Muscle layer of duodenum (tissue), 2 donors: ENCODE data around the gene PIK3R6.

ENCODE experiments used
- H3K27ac ChIP-seq: one replicate; pipeline ENCODE4 v1.7.0; 2013; ENCODE audit warnings: mild to moderate bottlenecking, low read length
- H3K27me3 ChIP-seq: one replicate; pipeline ENCODE4 v1.7.0; 2013; ENCODE audit warnings: low read depth, mild to moderate bottlenecking, control low read depth, low read length
- H3K36me3 ChIP-seq, 2 donors: one replicate each; pipeline ENCODE4 v1.7.0; 2013; ENCODE audit warnings: low read length in 2 of 2, control low read depth in 1 of 2, mild to moderate bottlenecking in 1 of 2; ENCODE audit not compliant: insufficient read depth in 2 of 2, control insufficient read depth in 1 of 2
- H3K4me1 ChIP-seq, 2 donors: one replicate each; pipeline ENCODE4 v1.7.0; 2013; ENCODE audit warnings: low read length in 2 of 2, mild to moderate bottlenecking in 2 of 2, control low read depth in 1 of 2, moderate library complexity in 1 of 2; ENCODE audit not compliant: insufficient read depth in 2 of 2, control insufficient read depth in 1 of 2
- H3K4me3 ChIP-seq, 2 donors: one replicate each; pipeline ENCODE4 v1.7.0; 2013; ENCODE audit warnings: low read length in 2 of 2, low read depth in 1 of 2, mild to moderate bottlenecking in 1 of 2
- H3K9me3 ChIP-seq, 2 donors: one replicate each; pipeline ENCODE4 v1.7.0; 2013; ENCODE audit warnings: low read length in 2 of 2, control low read depth in 1 of 2, mild to moderate bottlenecking in 1 of 2; ENCODE audit not compliant: control insufficient read depth in 1 of 2
- donor health status: healthy.

PIK3R6 gene

DNA sequence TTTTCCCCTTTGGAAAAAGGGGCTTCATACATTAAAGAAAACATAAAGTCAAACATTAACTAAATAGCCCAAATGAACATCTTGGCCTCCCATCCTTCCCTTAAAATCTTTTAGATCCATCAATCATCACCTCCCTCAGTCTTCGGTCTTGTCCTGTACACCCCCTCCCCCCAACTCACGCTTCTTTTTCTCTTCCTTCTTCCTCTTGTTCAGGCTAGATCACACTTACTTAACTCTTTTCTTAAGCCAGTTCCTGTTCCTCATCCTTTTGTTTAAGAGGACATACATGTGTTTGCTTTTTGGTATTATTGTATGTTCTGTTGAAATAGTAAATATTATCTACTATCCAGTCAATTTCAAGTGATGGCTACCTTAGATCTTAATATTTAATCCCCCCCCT is 73.8 kb downstream of the PIK3R6 start:
- H3K27me3 ChIP-seq, result no peaks in the 10 kb centered on the region
- no peaks in the 10 kb centered on the region for H3K36me3 ChIP-seq
- no peak overlapping the region for H3K4me3 ChIP-seq
- H3K4me1 ChIP-seq, result no peaks in the 10 kb centered on the region
- H3K9me3 ChIP-seq, result peaks cover 0 to 3% of the 10 kb centered on the region in 2 donors
- H3K27ac ChIP-seq, result no peak overlapping the region

DNA sequence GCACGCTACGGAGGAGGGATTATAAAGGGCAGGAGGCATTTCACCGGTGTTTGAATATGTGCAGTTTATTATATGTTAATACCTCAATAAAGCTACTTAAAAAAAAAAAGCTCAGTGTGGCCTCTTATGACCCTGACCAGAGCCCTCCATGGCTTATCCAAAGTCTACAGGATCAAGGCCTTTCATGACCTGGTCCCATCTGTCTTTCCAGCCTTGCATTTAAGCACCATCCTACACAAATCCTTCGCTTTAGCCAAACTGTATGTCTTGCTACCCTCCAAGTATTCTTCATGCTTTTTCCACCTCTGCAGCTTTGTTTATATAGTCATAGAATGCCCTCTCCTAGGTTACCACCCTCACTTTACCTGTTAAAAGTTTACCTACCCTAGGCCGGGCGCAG is 74.8 kb downstream of the PIK3R6 start:
- H3K27ac ChIP-seq, result no peak overlapping the region

DNA sequence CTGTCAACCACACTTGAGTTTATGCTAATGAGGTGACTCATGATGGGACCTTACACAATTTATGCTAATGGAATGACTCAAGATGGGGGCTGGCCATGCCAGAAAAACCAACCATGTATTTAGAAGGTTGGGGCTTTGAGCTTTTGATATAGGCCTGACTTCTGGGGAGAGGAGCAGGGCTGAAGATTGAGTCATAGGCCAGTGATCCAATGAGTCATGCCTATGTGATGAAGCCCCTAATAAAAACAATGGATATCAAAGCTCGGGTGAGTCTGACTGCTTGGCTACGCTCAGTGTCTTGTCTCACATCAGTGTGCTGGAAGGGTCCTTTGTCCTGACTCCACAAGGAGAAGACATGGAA is 75.6 kb downstream of the PIK3R6 start:
- Histone ChIP-seq H3K4me1 (no peaks in the 10 kb centered on the region), H3K9me3 (peaks cover 0 to 3% of the 10 kb centered on the region in 2 donors), H3K36me3 (no peaks in the 10 kb centered on the region), H3K4me3 (no peak overlapping the region), H3K27ac (no peak overlapping the region), H3K27me3 (no peaks in the 10 kb centered on the region)

More for the DNA sequence above, 74.8 kb downstream of the PIK3R6 start:
- no peak overlapping the region for H3K4me3 ChIP-seq
- no peaks in the 10 kb centered on the region for H3K36me3 ChIP-seq
- H3K9me3 ChIP-seq, result peaks cover 0 to 3% of the 10 kb centered on the region in 2 donors
- no peaks in the 10 kb centered on the region for H3K4me1 ChIP-seq
- no peaks in the 10 kb centered on the region for H3K27me3 ChIP-seq

DNA sequence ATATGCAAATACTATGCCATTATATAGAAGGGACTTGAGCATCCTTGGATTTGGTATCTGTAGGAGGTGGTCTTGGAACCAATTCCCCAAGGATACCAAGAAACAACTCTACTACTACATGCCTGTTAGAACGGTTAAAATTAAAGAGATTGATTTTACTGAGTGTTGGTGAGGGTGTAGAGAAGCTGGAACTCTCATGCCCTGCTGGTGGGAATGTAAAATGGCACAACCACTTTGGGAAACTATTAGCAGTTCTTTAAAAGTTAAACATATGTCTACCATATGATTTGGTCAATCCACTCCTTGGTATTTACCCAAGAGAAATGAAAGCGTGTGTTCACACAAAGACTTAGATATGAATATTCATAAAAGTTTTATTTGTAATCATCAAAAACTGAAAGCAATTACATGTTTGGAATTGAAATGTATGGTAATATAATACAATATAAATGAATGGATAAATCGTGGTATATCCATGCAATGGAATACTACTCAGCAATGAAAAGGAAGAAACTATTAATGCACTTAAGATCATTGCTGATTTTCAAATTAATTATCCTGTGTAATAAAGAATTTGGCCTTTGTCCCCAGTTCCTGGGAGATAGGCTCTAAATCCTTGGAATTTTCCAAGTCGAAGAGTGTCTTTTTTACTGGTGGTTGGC is 76.1 kb downstream of the PIK3R6 start:
- H3K27me3 ChIP-seq, result no peaks in the 10 kb centered on the region
- H3K4me3 ChIP-seq, result no peak overlapping the region
- no peak overlapping the region for H3K27ac ChIP-seq
- peaks cover 0 to 3% of the 10 kb centered on the region in 2 donors for H3K9me3 ChIP-seq
- H3K36me3 ChIP-seq, result no peaks in the 10 kb centered on the region
- no peaks in the 10 kb centered on the region for H3K4me1 ChIP-seq

DNA sequence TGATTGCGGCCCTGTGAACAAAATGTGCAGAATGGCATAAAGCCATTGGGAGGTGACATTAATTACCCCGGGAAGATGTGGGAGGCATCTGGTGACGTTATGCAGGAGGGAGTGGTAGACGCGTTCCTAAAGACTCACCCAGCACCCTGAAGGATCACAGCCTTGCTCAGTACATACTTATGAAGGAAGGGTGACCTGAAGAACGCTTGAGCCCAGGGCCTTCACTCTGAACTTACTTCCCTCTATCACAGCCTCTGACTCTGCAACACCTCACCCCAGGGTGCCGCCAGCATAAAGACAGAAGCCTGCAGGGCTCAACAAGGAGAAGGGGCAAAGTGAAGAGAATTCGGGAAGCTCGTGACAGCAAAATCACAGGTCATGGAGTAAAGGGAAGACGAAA is 77.7 kb downstream of the PIK3R6 start:
- Histone ChIP-seq H3K4me1 (peaks cover 0 to 4% of the 10 kb centered on the region in 2 donors), H3K4me3 (no peak overlapping the region), H3K36me3 (no peaks in the 10 kb centered on the region), H3K9me3 (peaks cover 0 to 3% of the 10 kb centered on the region in 2 donors), H3K27ac (no peak overlapping the region), H3K27me3 (no peaks in the 10 kb centered on the region)

DNA sequence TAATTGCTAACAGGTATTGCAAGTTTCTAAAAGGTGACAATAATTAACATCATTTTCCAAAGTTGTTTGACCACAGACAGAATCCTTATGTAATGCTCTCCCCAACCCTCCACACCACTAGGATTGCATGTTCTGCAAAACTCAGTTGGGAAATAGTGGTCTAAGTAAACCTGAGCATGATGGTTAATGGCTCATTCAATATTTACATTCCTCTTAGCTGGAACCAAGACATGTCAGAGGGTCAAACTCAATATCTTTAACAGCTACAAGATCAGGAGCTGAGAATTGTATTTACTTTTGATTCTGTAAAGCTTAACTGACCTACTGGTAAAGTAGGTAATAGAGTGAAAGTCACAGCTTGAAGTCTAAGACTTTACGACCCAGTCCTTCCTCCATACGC is 78.5 kb downstream of the PIK3R6 start:
- Histone ChIP-seq H3K9me3 (peaks cover 0 to 3% of the 10 kb centered on the region in 2 donors), H3K27ac (no peak overlapping the region), H3K4me3 (no peak overlapping the region), H3K4me1 (peaks cover 0 to 4% of the 10 kb centered on the region in 2 donors), H3K36me3 (no peaks in the 10 kb centered on the region), H3K27me3 (no peaks in the 10 kb centered on the region)

DNA sequence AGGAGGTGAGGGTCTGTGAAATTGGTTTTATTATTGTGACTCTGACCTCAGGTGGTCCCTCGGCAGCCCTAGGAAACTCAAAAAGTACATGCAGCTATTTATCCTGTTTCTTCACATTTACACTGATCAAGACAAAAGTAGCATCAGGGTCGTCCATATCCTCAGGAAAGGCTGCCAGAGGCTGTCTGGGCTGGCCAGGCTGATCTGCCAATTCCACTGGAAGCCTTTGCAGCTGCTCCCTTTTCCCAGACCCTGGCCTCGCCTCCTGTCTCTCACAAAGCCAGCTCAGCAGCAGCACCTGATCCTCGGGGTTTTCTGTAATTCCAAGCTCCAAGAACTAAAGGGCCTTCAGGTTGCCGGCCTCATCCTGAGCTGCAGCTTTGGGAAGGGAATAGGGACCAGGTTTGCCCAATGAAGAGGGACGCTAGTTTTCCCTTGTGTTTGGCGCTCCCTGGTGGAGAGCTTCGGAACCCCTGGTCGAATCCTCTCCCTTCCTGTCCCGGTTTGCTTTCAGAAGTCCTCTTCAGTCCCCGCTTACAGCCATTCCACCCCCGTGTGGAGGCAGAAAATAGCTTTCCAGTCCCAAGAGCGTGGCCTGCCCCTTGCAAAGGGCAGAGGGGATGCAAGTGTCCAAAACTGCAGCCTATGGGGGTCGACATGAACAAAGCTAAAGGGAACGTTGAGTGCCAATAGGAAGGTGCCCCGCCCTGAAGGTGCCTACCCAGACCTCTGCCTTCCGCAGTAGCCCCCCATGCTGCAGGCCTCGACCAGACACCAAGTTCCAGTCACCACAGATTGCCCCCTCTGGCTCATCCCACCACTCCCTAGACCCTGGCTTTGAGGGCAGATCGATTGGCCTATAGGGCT is 81.7 kb downstream of the PIK3R6 start:
- Histone ChIP-seq H3K27me3 (no peaks in the 10 kb centered on the region), H3K4me3 (no peak overlapping the region), H3K9me3 (no peaks in the 10 kb centered on the region), H3K4me1 (peaks cover 0 to 4% of the 10 kb centered on the region in 2 donors), H3K27ac (no peak overlapping the region), H3K36me3 (no peaks in the 10 kb centered on the region)

DNA sequence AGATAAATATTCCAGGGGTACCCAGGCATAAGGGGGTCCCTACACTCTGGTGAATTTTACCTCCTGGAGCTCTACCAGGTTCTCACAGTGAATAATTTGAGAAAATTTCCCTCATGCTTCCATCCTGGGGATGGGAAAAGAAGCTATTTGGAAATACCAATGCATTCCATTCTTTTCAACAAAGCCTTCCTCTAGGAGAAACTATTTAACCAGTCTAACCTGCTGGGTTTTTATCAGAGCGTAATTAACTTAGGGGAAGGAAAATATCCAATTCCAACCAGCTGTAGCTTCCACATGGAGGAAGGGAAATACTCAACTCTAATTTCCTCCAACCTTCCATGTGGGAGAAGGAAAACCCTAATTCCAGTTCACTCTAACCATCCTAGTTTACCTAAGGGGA is 85.3 kb downstream of the PIK3R6 start:
- Histone ChIP-seq H3K9me3 (no peaks in the 10 kb centered on the region), H3K36me3 (no peaks in the 10 kb centered on the region), H3K27ac (no peak overlapping the region), H3K4me1 (peaks cover 0 to 4% of the 10 kb centered on the region in 2 donors), H3K4me3 (no peak overlapping the region), H3K27me3 (no peaks in the 10 kb centered on the region)

DNA sequence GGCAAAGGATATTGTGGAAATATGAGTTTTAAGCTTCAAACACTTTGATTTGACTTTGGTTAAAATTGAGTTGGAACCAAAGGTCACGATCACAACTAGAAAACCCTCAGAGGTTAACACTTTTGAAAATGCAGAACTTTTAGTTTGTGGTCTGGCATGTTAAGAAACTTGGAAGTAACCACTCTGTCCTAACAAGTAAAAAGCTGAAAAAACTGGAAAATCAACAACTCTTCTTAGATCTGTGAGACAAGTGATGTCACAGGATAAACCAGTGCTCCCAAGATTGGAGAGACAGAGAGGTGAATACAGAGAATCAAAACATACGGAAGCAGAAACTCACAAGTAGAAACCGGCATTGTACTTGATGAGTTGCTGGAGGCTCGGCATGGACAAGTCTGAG is 85.7 kb downstream of the PIK3R6 start:
- Histone ChIP-seq H3K9me3 (no peaks in the 10 kb centered on the region), H3K27me3 (no peaks in the 10 kb centered on the region), H3K36me3 (no peaks in the 10 kb centered on the region), H3K4me1 (peaks cover 0 to 4% of the 10 kb centered on the region in 2 donors), H3K27ac (no peak overlapping the region), H3K4me3 (no peak overlapping the region)

DNA sequence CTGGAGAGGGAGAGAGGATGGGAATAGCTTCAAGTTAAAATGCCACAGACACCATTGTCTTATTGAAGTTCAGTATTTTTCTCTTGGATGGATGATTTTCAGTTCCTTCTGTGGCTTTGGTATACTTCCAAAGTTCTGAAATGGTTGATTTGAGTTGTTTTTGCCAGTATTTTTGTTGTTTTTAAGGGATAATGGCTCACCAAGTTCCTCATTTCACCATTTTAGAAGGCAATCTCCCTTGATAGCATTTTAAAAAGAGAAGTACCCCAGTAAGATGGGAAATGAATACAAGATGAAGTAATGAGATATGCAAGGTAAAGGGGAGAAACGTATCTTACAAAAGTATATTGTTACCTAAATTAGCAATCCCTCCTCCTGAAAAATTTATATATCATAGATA is 90.6 kb downstream of the PIK3R6 start:
- Histone ChIP-seq H3K4me3 (no peak overlapping the region), H3K4me1 (no peaks in the 10 kb centered on the region), H3K27me3 (no peaks in the 10 kb centered on the region), H3K9me3 (peaks cover 0 to 5% of the 10 kb centered on the region in 2 donors), H3K27ac (no peak overlapping the region), H3K36me3 (no peaks in the 10 kb centered on the region)

DNA sequence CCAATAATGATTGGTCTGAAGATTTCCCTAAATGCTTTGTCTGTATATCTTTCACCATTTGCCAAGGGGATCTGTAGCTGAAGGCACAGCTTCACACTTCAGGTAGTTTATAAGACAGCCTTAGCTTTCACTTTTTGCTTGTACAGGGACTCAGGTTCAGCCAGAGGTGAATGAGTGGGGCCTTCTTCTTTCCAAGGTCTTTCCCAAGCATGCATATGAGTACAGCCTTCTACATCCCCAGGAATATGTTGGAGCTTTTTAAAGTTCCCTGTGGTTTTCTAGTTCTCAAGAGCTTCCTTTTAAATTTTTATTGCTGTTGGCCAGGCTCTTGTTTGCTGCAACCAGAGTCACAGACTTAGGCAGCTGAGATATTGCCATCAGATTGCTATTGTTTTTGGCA is 91.2 kb downstream of the PIK3R6 start:
- Histone ChIP-seq H3K4me1 (no peaks in the 10 kb centered on the region), H3K27me3 (no peaks in the 10 kb centered on the region), H3K9me3 (peaks cover 0 to 5% of the 10 kb centered on the region in 2 donors), H3K36me3 (no peaks in the 10 kb centered on the region), H3K4me3 (no peak overlapping the region), H3K27ac (no peak overlapping the region)
